HG02678 (cell line): ENCODE results near the gene DEXI.
"Not testable (repeated sequence)": the region's sequence is repeated elsewhere in the genome, so short reads cannot be mapped to it uniquely, and the experiment has no call there.

Experiments
- ATAC-seq: cut with Tn5 transposase; IDR thresholded peaks from one replicate; pipeline ENCODE4 v1.9.1; 2021; ENCODE audit warnings: mild to moderate bottlenecking, moderate library complexity; ENCODE audit not compliant: unreplicated experiment

The DEXI gene

DNA sequence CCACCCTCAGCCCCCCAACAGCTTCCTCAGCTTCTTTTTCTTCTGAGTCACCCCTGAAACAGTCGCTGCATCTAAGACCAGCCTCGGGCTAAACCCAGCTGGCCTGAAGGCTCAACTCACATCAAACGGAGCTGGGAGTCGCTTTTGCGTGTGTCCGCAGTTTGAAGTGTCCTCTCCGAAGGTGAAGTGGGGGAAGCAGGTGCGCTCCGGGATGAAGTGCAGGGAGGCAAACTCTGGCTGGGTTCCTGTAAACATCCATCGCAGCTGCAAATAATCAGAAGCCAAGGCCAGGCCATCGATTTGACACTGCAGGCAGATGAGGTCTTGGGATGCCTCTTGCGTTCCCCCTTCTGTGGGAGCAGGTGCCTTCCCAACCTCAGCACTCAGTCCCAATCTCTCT lies 13.2 kb downstream of the DEXI start:
- not testable (repeated sequence) for ATAC-seq

DNA sequence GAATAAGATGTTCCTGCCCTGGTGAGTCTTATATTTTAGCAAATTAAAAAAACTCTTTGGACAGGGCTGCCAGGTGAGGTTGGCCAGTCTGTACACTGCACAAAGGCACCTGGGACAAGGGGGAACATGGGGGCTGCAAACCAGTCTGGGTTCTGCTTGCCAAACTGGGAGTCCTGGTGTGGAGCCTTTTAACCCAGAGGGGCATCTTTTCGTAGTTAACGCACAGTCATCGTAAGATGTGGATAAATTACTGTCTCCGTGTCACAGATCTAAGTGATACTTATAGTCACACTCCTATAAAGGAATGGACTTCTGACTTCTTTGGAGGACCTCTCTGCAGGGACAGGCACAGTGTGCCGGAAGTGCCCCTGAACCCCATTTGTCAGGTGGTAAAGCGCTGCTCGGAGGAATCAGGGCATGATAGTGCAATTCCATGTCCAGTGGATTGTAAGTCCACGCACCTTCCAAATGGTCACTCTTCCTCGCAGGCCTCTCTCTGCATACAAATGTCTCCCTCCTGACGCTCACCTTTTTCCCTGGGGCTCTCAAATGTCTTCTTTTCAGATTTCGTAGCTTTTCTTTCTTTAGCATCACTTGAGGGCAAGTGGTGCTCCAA lies 14.7 kb downstream of the DEXI start:
- ATAC-seq: no peak

DNA sequence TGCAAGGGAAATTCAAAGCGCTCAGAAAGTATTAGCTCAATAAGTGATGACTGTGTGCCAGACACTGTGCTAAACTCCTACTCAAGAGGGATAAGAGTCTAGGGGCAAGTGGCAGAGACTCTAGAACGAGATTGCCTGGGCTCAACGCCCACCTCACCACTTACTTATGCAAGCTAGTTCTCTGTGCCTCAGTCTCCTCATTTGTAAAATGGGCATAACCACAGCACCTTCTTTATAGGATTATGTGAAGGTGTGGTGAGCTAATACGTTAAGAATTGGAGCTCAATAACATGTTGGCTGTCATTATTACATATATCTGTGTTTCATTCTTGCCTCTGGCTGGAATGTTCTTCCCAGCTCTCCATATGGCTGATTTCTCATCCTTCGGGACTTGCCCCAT lies 15.4 kb downstream of the DEXI start:
- no peak for ATAC-seq

DNA sequence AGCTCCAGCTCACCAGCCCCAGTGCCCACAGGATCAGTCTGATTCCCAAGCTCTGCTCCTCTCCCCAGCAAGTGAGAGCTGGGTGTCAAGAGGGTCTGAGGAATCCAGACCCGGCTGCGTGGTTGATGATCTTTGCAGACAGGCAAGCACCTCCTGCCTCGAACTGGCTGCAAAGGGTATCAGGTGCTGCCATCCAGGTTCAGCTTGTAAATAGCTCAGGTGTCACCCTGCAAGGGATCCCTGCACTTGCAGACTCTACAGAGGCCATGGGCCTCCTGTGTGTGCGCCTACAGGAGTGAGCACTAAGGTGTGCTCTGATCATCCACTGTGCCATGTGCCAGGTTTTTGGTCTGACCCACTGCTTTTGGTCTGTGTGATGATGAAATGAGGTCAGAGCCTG lies 16.2 kb downstream of the DEXI start:
- no peak for ATAC-seq

DNA sequence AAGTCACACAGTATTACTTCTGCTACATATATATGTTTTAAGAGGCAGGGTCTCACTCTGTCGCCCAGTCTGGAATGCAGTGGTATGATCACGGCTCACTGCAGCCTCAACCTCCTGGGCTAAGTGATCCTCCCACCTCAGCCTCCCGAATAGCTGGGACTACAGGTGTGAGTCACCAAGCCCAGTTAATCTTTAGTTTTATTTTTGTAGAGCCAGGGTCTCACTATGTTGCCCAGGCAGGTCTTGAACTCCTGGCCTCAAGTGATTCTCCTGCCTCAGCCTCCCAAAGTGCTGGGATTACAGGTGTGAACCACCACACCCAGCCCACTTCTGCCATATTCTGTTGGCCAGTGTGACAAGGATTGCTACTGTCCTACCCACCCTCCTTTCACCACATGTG lies 17.0 kb downstream of the DEXI start:
- not testable (repeated sequence) for ATAC-seq

DNA sequence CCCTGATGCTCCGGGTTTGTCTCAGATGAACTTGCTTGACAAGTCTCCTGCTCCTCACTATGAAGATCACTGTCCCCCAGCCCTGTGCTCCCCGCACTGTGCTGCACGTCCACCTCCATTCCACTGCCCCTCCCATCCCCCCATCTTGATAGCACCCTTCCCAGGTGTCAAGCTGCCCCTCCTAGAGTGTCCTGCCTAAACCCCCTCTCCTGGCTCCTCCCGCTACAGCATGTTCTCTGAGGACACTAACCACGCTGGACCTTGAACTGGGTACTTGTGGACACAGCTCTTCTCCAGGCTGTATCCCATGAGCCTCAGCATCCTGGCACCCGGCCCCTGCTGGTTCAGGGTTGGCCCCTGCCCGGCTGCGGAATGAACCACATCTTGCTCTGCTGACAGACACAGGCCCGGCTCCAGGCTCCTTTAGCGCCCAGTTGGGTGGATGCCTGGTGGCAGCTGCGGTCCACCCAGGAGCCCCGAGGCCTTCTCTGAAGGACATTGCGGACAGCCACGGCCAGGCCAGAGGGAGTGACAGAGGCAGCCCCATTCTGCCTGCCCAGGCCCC lies 18.5 kb downstream of the DEXI start:
- ATAC-seq: no peak

DNA sequence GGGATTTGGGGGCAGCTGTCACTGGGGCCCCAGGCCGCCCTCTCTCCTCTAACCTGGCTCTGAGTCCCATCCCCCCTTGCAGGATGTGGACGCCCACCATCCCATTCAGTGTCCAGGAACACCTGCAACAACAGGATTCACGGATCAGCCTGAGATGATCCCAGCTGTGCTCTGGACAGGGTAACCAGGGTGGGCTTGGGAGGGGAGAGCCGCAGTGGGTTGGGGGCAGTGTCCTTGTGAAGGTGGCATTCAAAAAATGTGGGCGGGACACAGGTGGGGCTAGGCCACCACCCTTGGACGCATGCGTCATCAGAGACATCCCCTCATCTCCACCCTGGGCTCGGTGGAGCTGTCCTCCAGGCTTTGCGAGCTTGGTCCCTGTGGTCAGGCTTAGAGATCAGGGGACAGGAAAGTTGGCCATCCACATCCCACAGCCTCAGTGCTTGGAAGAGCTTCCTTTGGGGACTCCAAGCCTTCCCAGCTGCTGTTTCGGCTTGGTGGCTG lies 19.1 kb downstream of the DEXI start:
- no peak for ATAC-seq

DNA sequence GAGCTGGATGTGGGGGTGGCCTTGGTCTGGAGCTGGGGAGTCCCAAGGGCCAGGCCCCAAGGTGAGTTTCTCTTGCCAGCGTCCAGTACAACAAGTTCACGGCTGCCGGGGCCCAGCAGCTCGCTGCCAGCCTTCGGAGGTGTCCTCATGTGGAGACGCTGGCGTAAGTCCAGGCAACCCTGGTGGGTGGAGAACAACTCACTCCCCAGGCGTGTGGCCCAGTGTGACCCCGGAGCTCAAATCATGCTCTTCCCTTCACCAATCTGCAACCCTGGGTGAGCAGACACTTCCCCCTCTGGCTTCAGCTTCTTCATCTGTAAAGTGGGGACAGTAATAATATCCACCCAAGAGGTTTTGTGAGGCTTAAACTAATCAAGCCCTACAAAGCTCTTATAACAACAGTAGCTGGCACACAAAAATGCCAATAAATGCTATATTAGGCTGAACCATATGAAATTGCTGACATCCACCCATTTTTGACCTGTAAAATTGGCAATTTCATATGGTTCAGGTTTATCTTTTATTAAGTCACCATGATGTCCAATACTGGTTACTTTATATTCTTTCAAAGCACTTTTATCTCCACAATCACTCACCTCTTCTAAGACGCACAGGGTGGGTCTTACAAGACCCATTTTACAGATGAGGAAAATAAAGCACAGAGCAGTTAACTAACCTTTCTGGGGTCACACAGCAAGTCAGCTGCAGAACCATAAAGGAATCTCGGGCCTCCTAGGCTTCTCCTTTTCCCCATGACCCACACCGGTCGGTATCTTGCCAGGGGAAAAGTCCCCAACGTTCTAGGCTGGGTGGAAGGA lies 19.7 kb downstream of the DEXI start:
- ATAC-seq: no peak

DNA sequence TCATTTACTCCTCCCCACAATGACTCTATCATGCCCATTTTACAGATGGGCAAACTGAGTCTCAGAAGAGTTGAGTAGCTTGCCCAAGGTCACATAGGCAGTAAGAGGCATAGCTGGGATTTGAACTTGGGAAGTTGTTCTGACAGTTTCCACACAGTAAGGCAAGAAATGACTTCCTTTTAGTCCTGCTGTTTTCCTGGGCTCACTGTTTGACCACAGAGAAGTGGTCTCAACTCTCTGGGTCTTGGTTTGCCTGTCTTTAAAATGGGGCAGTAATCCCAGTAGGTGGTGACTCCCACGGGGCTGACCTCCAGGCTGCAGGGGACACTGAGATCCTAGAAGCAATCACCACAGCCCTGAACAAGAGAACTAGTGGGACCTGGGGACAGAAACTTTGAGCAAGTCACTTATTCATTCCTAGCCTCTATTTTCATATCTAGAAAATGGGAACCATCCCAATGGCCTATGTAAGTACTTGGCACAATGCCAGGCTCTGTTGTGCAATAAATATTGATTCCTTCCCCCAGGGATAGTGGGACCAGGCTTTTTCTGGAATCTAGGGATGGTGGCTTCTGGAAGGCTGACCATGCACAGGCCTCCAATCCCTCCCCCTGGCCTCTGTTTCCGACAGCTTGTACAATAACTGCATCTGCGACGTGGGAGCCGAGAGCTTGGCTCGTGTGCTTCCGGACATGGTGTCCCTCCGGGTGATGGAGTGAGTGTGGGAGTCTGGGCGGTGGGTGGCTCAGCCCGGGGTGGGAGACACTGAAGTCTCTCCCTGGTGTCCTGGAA lies 20.5 kb downstream of the DEXI start:
- no peak for ATAC-seq

DNA sequence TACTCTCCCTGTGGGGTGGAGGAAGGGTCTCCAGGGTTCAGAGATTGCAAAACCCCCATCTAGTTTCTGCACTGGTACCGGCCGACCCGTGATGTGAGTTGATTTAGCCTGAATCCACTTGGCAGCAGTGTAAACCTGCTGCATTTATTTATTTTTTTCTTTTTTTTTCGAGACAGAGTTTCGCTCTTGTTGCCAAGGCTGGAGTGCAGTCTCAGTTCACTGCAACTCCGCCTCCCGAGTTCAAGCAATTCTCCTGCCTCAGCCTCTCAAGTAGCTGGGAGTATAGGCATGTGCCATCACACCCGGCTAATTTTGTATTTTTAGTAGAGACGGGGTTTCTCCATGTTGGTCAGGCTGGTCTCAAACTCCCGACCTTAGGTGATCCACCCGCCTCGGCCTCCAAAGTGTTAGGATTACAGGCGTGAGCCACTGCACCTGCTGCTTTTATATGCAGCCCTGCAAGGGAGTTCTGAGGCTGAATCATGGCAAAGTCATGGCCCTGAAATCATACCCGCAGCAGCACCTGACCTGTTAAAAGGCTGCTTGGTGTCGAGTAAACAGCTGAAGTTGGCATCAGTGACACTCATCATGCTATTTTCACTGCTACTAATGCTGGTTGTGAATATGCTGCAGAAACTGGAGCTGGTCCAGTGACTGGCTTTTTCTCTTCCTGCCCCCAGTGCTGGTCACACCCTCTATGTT lies 21.4 kb downstream of the DEXI start:
- ATAC-seq: no peak

DNA sequence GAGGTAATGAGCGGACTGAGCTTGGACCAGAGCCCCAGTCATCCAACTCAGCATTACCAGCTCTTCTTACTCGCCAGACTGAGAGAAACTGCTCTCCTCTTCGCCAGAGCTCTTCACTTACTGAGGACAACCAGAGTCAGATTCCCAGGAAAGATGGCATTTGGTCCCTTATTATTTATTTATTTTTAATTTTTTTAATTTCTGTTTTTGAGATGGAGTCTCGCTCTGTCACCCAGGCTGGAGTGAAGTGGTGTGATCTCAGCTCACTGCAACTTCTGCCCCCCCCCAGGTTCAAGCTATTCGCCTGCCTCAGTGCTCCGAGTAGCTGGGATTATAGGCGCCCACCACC lies 23.3 kb downstream of the DEXI start:
- ATAC-seq: no peak

DNA sequence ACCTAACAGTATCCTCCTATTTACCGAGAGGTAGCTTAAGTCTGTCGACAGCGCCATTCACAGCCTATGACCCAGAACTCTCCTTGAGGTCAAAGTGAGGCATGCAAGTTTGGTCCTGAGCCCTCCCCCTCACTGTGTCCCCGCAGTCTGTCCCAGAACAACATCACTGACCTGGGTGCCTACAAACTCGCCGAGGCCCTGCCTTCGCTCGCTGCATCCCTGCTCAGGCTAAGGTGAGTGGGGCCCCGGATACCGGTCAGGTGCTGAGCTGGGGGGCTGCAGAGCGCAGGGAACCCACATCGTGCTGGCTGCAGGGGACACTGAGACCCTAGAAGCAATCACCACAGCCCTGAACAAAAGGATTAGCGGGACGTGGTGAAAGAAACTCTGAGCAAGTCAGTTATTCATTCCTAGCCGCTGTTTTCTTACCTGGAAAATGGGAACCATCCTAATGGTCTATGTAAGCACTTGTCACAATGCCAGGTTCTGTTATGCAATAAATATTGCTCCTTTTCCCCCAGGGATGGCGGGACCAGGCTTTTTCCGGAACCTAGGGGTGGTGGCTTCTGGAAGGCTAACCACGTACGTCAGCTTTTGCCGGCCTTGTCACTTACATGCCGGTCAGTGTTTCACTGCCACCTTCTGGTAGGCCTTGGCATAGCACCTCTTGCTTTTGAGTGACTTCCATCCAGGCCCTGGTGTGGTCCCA lies 23.8 kb downstream of the DEXI start:
- ATAC-seq: peak; percentile 60

DNA sequence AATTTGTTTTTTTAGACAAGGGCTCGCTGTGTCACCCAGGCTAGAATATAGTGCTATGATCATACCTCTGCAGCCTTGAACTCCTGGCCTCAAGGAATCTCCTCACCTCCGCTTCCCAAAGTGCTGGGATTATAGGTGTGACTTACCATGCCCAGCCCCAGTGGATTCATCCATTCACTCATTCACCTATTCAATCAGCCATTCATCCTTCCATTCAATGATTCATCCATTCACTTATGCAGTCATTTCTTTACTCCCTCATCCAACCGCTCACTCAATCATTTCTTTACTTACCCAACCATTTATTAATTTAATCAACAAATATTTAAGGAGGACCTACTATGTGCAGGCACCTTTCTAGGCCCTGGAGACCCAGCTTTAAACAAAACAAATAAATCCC lies 25.7 kb downstream of the DEXI start:
- ATAC-seq: no peak

DNA sequence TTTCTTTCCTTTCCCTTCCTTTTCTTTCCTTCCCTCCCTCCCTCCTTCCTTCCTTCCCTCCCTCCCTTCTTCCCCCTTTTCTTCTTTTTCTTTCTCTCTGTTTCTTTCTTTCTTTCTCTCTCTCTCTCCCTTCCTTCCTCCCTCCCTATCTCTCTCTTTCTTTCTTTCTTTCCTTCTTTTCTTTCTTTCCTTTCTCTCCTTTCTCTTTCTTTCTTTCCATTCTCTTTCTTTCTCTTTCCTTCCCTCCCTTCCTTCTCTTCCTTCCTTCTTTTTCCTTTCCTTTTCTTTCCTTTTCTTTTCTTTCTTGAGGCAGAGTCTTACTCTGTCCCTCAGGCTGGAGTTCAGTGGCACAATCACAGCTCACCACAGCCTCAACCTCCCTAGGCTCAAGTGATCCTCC lies 31.0 kb downstream of the DEXI start:
- ATAC-seq: no peak

DNA sequence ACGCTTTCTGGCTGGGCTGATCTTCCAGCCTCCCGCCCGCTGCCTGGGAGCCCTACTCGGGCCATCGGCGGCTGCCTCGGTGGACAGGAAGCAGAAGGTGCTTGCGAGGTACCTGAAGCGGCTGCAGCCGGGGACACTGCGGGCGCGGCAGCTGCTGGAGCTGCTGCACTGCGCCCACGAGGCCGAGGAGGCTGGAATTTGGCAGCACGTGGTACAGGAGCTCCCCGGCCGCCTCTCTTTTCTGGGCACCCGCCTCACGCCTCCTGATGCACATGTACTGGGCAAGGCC lies 34.6 kb downstream of the DEXI start:
- no peak for ATAC-seq

DNA sequence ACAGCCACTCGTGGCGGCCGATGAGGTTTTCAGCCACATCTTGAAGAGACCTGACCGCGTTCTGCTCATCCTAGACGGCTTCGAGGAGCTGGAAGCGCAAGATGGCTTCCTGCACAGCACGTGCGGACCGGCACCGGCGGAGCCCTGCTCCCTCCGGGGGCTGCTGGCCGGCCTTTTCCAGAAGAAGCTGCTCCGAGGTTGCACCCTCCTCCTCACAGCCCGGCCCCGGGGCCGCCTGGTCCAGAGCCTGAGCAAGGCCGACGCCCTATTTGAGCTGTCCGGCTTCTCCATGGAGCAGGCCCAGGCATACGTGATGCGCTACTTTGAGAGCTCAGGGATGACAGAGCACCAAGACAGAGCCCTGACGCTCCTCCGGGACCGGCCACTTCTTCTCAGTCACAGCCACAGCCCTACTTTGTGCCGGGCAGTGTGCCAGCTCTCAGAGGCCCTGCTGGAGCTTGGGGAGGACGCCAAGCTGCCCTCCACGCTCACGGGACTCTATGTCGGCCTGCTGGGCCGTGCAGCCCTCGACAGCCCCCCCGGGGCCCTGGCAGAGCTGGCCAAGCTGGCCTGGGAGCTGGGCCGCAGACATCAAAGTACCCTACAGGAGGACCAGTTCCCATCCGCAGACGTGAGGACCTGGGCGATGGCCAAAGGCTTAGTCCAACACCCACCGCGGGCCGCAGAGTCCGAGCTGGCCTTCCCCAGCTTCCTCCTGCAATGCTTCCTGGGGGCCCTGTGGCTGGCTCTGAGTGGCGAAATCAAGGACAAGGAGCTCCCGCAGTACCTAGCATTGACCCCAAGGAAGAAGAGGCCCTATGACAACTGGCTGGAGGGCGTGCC lies 35.1 kb downstream of the DEXI start:
- no peak for ATAC-seq

DNA sequence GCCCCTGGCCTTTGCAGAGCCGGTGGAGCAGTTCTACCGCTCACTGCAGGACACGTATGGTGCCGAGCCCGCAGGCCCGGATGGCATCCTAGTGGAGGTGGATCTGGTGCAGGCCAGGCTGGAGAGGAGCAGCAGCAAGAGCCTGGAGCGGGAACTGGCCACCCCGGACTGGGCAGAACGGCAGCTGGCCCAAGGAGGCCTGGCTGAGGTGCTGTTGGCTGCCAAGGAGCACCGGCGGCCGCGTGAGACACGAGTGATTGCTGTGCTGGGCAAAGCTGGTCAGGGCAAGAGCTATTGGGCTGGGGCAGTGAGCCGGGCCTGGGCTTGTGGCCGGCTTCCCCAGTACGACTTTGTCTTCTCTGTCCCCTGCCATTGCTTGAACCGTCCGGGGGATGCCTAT lies 35.8 kb downstream of the DEXI start:
- no peak for ATAC-seq

DNA sequence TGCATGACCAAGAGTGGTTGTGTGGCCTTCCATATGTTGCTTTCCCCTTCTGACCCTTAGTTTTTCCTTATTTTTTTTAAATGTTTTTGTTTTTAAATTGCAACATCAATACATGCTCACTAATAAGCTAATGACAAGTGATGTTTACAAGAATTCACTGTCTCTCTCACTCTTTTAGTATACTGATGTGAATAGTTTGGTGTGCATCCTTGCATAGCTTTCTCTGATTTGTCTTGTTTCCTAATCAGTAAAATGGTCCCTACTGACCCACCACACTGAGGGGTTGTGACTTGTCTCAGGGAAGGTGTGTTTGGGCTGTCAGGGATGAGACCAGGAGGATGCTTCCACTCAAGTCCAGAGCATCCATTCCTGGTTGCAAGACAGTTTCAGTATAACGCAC lies 39.3 kb downstream of the DEXI start:
- no peak for ATAC-seq

DNA sequence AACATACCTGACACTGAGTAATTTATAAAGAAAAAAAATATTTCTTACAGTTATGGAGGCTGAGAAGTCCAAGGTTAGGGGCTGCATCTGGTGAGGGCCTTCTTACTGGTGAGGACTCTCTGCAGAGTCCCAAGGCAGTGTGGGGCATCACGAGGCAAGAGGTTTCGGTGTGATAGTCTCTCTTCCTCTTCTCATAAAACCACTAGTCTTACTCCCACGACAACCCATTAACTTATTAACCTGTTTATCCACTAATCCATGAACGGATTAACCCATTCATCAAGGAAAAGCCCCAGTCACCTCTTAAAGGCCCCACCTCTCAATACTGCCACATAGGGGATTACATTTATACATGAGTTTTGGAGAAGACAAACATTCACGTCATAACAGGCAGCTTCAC lies 45.1 kb downstream of the DEXI start:
- ATAC-seq: peak; percentile 73

DNA sequence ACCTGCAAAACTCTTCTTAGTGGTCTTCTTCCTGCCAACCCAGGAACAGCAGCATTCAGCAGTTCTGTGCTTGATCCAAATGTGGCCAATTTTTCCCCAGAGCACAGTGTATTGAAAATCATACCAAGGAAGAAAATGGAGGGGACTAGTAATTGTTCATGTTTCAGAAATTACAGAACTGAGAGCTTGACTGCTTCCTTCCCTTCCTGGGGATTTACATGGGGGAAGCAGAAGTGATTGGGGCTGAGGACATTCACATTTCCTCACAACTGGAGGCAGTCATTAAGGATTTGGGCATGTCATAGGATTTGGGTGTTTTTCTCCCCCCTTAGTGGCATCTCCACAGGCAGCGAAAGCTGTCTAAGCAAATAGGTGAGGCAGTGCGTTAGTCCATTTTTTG lies 45.5 kb downstream of the DEXI start:
- no peak for ATAC-seq
